NK-92 (cell line): ENCODE results near the gene BCAR3.
"Not testable (repeated sequence)": the region's sequence is repeated elsewhere in the genome, so short reads cannot be mapped to it uniquely, and the experiment has no call there.

ENCODE experiments used
- DNase-seq: peaks from one replicate; lab custom pipeline; 2025; ENCODE audit not compliant: unreplicated experiment; lab: John Stamatoyannopoulos, UW

BCAR3 gene

GRCh38 chr1:93707956-93708355 is 26.3 kb upstream of the BCAR3 start:
- DNase-seq, result no peak

GRCh38 chr1:93705892-93706500 is 24.4 kb upstream of the BCAR3 start:
- no peak for DNase-seq

GRCh38 chr1:93704052-93704451 is 22.4 kb upstream of the BCAR3 start:
- DNase-seq, result no peak

GRCh38 chr1:93703643-93704042 is 22.0 kb upstream of the BCAR3 start:
- DNase-seq, result no peak

GRCh38 chr1:93702828-93703183 is 21.2 kb upstream of the BCAR3 start:
- no peak for DNase-seq

- DNase-seq, result no peak
Observed at GRCh38 chr1:93702111-93702827, 20.6 kb upstream of the BCAR3 start.

- DNase-seq, result no peak
Observed at GRCh38 chr1:93701629-93702028, 20.0 kb upstream of the BCAR3 start.

- no peak for DNase-seq
Observed at GRCh38 chr1:93700532-93701469, 19.2 kb upstream of the BCAR3 start.

GRCh38 chr1:93699503-93700168 is 18.0 kb upstream of the BCAR3 start:
- DNase-seq, result no peak

- DNase-seq, result no peak
Observed at GRCh38 chr1:93699049-93699384, 17.4 kb upstream of the BCAR3 start.

- no peak for DNase-seq
Observed at GRCh38 chr1:93698329-93699048, 16.9 kb upstream of the BCAR3 start.

- not testable (repeated sequence) for DNase-seq
Observed at GRCh38 chr1:93697566-93697965, 15.9 kb upstream of the BCAR3 start.

- no peak for DNase-seq
Observed at GRCh38 chr1:93695411-93696005, 13.9 kb upstream of the BCAR3 start.

- no peak for DNase-seq
Observed at GRCh38 chr1:93694819-93695218, 13.2 kb upstream of the BCAR3 start.

- DNase-seq, result no peak
Observed at GRCh38 chr1:93694039-93694438, 12.4 kb upstream of the BCAR3 start.

GRCh38 chr1:93692983-93693591 is 11.4 kb upstream of the BCAR3 start:
- no peak for DNase-seq

- no peak for DNase-seq
Observed at GRCh38 chr1:93692451-93692861, 10.8 kb upstream of the BCAR3 start.

- no peak for DNase-seq
Observed at GRCh38 chr1:93692026-93692425, 10.4 kb upstream of the BCAR3 start.

GRCh38 chr1:93690921-93691789 is 9.5 kb upstream of the BCAR3 start:
- no peak for DNase-seq
